ENCODE results near the gene NOM1.
"Not testable (repeated sequence)": the region's sequence is repeated elsewhere in the genome, so short reads cannot be mapped to it uniquely, and the experiment has no call there.

Gene NOM1

GRCh38 chr7:156936766-156937165 is 12.7 kb upstream of the NOM1 start:
- not testable (repeated sequence) for DNase-seq (ENCODE audit: low read depth in 2 of 2, low spot score in 1 of 2)

- DNase-seq (ENCODE audit: low read depth in 2 of 2, low spot score in 1 of 2), result no peak
These were observed 8.9 kb upstream of the NOM1 start for GRCh38 chr7:156940421-156941122.

- no peak for DNase-seq (ENCODE audit: low read depth in 2 of 2, low spot score in 1 of 2)
These were observed 7.9 kb upstream of the NOM1 start for GRCh38 chr7:156941393-156942182.

- no peak for DNase-seq (ENCODE audit: low read depth in 2 of 2, low spot score in 1 of 2)
These were observed 6.8 kb upstream of the NOM1 start for GRCh38 chr7:156942708-156943090.

GRCh38 chr7:156943091-156944041 is 6.1 kb upstream of the NOM1 start:
- no peak for DNase-seq (ENCODE audit: low read depth in 2 of 2, low spot score in 1 of 2)

GRCh38 chr7:156944876-156945275 is 4.6 kb upstream of the NOM1 start:
- no peak for DNase-seq (ENCODE audit: low read depth in 2 of 2, low spot score in 1 of 2)

- no peak for DNase-seq (ENCODE audit: low read depth in 2 of 2, low spot score in 1 of 2)
These were observed 2.2 kb upstream of the NOM1 start for GRCh38 chr7:156947120-156947843.

- DNase-seq (ENCODE audit: low read depth in 2 of 2, low spot score in 1 of 2), result no peak
These were observed 1.2 kb upstream of the NOM1 start for GRCh38 chr7:156948361-156948760.

- DNase-seq (ENCODE audit: low read depth in 2 of 2, low spot score in 1 of 2), result no peak
These were observed 908 bp downstream of the NOM1 start for GRCh38 chr7:156950381-156950858.

GRCh38 chr7:156953215-156953614 is 3.7 kb downstream of the NOM1 start:
- DNase-seq (ENCODE audit: low read depth in 2 of 2, low spot score in 1 of 2), result not testable (repeated sequence)

GRCh38 chr7:156954941-156955340 is 5.4 kb downstream of the NOM1 start:
- DNase-seq (ENCODE audit: low read depth in 2 of 2, low spot score in 1 of 2), result no peak

GRCh38 chr7:156956727-156957126 is 7.2 kb downstream of the NOM1 start:
- DNase-seq (ENCODE audit: low read depth in 2 of 2, low spot score in 1 of 2), result no peak

- no peak for DNase-seq (ENCODE audit: low read depth in 2 of 2, low spot score in 1 of 2)
These were observed 12.6 kb downstream of the NOM1 start for GRCh38 chr7:156962145-156962544.

- DNase-seq (ENCODE audit: low read depth in 2 of 2, low spot score in 1 of 2), result no peak
These were observed 13.4 kb downstream of the NOM1 start for GRCh38 chr7:156962897-156963296.

GRCh38 chr7:156963472-156963871 is 14.0 kb downstream of the NOM1 start:
- no peak for DNase-seq (ENCODE audit: low read depth in 2 of 2, low spot score in 1 of 2)

GRCh38 chr7:156964971-156965370 is 15.5 kb downstream of the NOM1 start:
- DNase-seq (ENCODE audit: low read depth in 2 of 2, low spot score in 1 of 2), result no peak

- DNase-seq (ENCODE audit: low read depth in 2 of 2, low spot score in 1 of 2), result no peak
These were observed 16.9 kb downstream of the NOM1 start for GRCh38 chr7:156966387-156966786.

- DNase-seq (ENCODE audit: low read depth in 2 of 2, low spot score in 1 of 2), result no peak
These were observed 18.7 kb downstream of the NOM1 start for GRCh38 chr7:156968183-156968582.

- DNase-seq (ENCODE audit: low read depth in 2 of 2, low spot score in 1 of 2), result no peak
These were observed 20.5 kb downstream of the NOM1 start for GRCh38 chr7:156969972-156970420.

GRCh38 chr7:156975620-156976019 is 26.1 kb downstream of the NOM1 start:
- no peak for DNase-seq (ENCODE audit: low read depth in 2 of 2, low spot score in 1 of 2)
